Measurements from ENCODE around the gene MYZAP.
A peak's percentile ranks its signal among the peaks of the same experiment; 100 is the strongest.

Gene MYZAP

DNA sequence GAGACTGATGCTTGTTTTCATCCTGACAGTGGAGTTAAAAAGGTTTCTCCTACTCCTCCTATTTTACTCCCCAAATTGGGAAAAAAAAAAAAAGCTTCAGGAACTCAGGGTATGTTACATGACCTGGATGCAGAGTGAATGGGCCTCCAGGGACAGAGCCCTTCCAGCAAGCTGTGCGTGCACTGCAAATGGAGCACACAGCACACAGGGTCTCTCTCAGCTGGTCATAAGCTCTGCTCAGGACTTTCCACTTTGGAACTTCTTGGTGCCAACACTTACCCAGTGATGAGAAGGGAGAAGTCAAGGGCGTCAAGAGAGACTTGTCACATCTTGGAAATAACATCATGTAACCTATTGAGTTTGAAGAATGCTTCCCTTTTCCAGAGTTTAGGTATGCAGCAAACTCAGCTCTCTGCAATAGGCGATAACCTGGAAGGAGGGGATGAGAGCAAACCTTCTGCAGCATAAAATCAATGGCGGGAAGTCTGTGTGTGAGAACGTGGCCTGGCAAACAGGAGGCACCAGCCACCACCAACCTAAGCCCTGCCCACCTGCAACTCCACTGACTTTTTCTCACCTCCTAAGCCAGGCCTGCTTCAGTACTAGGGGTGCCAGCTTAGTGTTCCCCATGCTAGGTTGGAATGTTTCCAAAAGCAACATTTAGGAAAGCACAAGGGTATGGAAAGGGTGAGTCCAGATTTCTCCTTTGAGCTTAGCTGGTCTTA is 39.8 kb downstream of the MYZAP start:
- no peak for DNase-seq

DNA sequence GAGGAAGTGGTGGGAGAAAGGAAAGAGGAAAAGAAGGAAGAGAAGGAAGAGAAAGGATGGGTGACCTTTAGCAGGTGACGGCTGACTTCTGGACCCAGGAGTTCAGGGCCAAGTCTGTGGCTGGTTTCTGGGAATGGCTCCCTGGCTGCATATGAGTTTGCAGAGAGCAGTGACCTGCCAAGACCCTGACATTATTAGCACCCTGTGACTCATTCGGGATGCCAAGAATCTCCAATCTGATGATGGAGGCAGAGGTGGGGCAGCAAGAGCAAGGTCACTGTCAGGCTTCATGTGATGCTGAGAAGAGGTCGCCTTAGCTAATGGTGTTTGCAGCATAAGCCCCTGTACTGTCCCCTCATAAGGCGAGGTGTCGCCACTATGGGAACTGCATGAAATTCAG is 42.6 kb downstream of the MYZAP start:
- DNase-seq = no peak

DNA sequence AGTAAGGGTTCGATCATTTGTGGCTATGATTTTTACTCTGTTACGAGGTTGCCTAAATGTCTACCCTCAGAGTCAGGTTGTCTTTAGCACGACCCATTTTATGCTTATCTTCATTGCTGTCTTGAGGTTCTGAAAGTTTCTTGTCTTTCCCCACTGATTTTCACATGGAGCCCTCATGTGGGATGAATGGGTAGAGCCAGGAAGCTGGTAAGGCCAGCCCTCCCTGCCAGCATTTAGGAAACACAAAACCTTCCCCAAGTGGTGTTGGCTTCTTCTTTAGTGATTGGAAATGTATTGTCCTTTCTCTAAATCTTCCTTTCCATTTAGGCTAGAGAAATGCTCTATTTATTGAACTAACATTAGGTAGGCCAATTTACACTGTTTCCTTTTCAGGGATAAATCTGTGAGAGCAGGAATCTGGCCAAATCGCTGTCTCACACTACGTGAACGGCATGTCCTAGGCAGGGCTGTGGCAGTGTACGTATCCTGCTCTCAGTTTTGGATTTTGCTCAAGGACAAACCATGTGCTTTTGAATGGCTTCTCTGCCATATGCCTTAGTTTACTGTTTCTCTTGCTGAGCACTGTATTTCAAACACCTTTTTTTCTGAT is 43.7 kb downstream of the MYZAP start:
- no peak for DNase-seq

DNA sequence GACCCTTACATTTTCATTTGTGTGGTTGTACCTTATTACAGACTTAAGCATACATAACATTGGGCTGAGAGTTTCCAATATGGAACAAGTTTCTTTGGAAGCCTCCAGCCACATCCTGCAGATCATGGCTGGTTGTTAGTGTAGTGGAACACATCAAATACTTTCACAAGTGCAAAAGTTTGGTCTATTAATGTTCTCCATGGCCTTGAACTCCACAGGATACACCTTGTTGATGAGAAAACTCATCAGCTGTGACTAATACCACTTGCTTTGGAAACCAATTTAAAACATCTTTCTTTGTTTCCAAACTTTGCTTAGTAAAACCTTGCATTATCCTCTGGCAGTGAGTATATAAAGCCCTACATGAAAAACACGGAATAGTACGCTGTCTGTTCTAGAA is 46.1 kb downstream of the MYZAP start:
- no peak for DNase-seq

DNA sequence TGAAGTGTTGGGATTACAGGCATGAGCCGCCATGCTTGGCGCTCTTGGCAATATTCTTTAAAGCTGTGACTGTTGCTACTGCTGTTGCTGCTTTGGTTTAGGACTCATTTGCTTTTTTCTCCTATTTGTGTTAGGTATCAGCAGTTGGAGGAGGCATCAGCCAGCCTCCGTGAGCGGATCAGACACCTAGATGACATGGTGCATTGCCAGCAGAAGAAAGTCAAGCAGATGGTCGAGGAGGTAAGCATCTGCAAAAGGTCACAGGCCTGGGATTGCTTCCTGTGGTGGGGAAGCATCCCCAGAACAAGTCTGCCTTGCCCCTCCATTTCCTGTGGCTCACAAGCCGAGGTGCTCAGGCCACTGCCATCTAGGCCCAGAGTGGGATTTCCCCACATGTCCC is 47.6 kb downstream of the MYZAP start:
- DNase-seq = no peak

DNA sequence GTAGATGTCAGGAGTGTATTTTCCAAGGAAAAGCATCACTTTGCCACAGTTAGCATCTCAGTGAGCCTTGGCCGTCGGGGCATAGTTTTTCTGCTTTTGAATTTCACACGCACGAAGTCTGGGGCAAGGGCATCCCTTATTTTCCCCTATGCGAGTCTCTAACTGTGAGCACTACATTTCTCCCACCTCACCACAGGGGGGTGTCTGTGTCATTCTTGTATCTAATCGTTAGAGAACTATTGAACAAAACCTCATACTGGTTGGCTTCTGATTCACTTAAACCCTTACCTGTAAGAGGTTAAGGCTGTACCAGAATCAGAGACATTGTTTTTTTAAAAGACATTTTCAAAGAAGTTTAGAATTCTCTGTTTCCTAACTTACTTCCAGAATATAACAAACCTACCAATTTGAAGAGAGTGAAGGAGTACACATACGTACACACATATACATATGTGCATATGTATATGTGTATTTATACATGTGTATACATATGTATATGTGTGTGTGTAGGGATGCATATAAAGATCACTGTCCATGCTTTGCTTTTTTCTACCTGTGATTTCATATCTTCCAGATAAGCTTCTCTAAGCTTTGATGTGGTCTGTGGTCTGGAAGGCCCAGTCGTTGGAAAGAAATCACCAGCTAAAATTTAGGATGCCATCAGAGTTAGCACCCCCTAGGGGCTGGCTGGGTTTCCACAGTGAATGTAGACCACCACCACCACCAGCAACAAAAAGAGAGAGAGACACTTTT is 49.4 kb downstream of the MYZAP start:
- DNase-seq = peak; percentile 30

DNA sequence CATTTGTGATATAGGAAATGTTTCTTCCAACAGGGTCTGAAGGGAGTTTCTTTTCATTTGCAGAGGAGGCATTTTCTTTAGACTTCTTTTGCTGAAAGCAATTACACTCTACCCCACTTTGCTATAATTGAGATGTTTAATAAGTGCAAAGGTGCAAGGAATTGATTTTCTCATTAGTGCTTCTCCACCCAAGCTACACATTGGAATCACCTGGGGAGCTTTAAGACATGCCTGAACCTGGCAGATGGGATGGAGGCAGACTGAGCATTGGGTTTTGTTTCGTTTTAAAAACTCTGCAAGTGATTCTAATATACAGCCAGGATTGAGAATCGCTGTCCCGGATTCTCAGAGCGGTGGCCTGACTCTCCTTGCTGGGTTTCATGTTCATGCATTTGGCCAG is 52.1 kb downstream of the MYZAP start:
- no peak for DNase-seq

DNA sequence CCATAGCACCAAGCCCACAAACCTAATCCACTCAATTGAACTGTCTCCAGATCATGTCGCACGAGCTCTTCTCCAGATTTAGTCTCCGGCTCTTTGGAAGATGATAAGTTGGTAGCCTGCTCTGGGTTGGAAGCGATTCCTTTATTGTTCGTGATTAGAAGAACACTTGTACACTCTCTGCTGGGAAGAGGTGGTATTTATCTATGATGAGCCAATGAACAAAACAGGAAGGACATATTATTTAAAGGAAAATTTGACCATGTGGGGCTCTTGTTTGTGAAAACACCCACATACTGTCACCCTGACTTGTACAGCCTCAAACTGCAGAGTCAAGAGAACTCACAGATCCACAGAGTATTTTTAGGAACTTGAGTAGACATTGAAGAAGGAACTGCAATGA is 54.4 kb downstream of the MYZAP start:
- DNase-seq = no peak

DNA sequence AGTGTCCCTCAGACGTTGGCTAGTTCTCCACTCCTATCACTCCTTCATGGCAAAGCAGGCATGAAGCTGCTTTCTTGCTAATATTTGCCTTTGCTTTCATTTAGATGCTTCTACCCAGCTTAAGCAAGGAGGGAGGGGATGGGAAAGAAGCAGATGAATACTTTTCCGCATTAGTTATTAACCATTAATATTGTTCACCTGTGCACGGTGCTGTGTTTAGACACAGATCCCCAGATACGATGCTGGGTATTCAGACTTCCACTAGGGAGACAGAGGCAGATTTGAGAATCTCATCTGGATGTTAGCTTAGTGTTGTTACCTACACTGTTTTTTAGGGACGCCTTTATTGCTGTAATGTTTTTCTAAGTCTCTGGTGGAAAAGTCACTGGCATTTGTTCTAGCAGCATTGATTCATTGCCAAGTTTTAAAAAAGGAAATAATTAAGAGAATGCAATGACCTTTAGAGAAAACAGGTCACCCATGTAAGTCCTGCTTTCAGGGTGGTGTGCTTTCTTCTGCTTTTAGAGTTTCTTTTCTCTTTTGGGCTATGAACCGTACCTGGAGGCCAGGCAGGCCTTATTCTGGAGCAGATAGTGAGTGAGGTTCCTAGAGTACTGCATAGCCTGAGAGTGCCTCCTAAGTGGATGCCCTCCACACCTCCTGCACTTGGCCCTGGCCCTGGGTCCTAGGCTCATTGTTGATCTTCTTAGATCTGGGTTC is 55.5 kb downstream of the MYZAP start:
- DNase-seq = no peak

DNA sequence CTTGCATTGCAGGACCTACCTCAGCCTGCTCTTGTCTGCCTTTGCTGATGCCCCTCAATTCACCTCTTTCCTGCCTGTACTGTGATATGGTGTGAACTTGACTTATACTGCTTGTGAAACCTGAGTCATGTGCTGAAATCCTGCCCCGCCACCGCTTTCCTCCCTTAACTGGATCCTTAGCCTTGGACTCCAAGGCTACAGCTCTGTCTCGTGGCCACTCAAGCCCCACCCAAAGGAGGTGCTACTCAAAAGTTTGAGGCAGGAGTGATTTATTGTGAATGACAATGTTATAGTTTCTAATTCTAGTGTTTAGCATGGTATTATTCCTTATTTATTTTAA is 56.1 kb downstream of the MYZAP start:
- no peak for DNase-seq

DNA sequence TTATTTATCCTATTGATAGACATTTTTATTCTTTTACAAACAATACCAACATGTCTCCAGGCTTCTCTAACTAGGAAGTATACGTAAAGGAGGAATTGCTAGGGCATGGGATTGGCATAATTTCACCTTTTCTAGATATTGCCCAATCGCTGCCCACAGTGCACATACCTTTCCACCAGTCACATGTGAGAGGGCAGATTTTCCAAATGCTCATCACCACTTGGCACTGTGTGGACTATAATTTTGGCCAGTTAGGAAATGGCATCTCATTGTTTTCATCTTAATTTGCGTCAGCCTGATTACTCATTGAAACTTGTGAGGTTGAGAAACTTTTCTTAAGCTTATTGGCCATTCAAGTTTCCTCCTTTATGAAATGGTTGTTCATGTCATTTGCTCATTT is 57.4 kb downstream of the MYZAP start:
- no peak for DNase-seq

DNA sequence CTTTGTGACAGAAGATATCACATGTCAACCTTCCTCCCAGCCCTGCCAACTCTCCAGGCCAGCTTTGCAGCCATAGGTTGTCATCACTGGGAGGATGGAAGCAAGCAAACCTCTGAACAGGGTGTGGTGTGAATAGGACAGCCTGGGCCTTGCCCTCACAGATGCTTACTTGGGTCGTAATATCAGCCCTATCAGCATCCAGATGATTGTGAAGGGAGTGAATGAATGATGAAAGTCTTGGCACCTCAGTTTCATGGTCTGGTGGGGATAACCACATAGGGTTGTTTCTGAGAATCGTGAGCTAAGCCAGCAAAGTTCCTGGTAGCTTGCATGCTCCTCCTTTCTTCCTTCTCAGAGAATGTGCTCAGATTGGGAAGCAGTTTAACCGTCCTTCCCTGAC is 59.7 kb downstream of the MYZAP start:
- no peak for DNase-seq

DNA sequence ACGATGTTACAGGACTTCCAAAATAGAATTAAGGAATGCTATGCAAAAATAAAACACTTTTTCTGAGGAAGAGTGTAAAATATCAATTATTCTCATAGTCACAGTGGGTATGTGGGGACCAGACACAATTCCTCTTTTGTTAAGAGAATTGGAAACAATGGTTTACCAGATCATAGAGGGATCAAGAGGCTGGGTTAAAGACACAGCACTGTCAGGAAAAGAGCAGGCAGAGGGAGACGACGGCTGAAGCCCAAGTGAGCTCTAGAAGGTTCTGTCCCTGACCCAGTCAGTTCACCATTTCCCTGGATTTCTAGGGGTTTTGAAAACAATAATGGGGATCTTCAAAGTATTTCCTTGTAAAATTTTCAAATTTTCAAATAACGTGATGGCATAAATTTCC is 60.8 kb downstream of the MYZAP start:
- no peak for DNase-seq

DNA sequence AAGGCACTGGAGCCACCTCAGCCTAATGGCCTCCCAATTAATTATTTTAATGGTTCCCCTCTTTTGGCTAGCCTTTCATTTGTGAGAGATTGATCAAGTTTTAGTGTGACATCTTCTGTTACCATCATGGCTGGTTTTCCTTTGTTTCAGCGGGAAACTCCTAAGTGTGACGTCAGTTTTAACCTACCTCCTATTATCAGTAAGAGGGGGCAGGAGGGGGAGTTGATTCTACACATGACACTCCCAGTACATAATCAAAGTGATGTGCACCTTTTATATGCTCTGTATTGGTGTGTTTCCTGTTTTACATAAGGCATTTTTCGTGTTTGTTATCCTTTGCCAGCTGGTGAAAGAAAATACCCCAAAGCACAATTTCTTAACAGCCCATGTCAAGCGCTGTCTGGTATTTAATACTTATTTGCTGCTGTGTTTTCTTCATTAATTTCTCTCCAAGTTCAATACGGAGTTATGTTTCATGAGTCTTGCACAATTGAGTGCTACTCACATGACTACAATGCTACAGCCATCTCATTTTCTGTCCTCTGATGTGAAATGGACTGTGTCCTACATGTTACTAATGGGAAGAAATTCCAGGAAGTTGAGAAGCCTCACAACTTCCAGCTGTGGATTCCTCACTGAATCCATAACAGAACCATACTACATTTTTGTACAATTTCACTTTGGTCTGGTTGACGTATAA is 62.6 kb downstream of the MYZAP start:
- no peak for DNase-seq

DNA sequence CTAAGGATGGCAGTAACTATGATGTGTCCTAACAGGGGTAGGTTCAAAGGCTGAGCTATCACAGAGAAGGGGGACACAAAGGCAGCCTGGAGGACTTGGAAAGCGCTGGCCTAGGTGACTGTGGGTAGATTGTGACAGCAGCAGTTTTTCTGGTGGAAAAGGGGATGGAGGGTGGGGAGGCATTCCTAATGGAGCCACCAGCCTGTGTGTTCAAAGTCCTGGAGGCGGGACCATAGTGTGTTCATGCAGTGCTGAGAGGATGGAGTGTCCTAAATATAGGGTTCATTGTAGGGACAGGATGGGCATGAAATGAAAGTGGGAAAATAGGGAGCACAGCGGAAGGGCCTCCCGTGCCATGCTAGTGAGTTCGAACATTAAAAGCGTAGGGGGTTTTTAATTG is 63.3 kb downstream of the MYZAP start:
- no peak for DNase-seq

DNA sequence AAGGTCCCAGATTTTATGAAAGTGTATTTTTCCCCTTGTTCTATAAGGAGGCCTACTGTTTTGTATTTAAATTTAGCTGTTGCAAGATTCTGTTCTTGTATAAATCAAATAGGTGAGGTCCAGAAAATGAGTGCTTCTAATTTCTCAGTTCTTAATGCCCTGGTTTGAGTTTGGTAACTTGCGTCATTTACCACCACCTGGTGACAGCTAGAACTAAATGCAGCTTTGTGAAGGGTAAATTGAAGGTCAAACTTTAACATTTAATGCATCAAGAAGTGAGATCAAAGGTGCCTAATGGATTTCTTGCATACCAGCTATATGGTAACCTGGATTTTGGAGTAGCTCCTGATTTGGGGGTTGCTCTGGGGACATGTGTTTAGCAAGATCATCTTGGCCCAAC is 64.1 kb downstream of the MYZAP start:
- no peak for DNase-seq

DNA sequence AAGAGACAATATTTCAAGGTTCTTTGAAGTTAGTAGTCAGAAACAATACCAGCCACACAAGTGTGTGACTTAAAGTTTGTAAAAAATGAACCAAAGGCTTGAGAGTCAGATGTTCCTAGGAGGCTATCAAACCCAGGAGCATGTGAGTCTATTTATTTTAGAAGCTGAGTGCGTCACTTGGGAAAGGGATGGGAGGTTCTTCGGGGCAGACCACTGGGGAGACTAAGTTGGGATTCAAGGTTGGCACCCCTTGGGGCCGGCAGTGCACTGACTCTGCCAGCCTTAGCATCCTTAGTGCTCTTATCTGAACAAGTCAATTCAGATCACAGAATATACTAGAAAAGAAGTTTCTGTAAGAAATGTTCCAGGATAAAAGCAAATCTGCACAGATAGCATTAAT is 64.7 kb downstream of the MYZAP start:
- DNase-seq = no peak

DNA sequence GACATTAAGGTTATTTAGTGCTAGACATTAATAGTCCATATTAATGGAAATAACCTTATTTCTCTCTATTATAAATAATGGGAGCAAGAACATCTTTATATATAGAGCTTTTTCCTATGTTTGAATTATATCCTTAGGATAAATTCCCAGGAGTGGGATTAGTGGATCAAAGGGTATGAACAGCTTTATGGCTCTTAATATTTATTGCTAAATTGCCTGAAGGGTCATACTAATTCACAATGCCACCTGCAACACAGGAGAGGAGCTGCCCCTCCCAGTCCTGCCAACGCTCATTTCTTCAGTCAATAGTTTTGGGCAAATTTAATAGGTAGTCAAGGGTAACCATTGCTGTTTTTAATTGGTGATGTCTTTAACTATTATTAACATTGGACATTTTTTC is 65.9 kb downstream of the MYZAP start:
- no peak for DNase-seq

DNA sequence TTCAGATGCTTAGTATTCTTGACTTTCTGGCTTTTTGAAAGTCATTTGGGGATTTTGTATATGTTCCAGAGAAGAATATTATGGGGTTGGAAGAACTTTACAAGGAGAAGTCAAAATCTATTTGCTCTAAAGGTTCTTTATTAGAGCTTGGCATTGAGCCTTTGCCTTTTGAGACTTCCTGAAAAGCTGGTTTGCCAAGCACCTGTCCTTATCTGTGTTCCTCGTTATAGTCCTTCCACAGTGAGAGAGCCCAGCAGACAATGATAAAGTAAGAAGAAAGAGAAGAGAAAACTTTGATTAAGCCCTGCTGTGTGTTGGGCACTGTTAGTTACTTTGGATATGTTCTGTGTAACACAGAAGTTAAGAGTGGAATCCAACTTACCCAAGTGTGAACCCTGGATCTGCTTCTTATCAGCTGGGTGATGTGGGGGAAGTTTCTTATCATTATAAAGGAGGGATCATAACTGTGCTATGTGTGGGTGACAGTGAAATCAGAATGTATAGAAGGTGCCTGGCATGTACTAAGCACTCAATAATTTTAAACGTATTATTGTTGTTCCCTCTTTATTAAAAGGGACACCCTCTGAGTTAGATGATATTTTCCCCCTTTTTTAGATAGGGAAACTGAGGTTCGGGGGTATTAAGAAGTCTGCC is 70.5 kb downstream of the MYZAP start:
- no peak for DNase-seq

DNA sequence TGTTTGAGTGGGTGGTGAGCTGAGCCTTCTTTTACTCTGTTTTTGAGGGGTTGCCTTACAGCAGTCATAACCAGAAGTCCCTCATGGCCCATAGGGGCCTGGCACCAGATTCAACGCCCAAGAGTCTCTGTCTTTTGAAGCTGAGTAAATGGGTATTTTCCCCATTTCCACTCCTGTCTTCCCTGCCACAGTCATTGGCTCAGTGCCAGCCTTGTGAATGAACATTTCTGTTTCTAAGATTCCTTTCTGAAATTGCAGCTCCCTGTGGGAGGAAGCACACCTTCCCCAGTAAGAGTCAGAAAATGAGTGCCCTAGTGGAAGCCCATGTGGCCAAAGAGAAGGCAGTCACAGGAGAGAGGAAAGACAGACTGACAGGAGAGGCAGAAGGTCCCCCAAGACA is 71.1 kb downstream of the MYZAP start:
- DNase-seq = no peak

DNA sequence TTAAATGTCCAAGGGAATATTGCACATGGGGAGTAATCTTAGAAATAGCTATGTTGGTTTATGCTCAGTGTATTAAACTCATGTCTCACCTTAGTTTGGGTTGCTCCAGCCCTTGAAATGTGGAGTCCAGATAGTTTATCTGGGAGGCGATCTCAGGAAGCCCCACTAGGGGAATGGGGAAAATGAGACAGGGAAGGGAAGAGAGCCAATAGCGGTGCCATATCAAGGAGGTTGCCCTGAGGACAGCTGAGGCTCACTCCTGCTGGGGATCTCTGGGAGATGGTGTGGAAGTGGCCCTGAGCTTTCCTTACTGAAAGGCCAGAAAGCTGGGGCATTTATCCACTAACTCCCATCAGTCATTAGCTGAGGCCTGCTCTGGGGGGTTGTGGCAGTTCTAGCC is 71.6 kb downstream of the MYZAP start:
- DNase-seq = no peak

DNA sequence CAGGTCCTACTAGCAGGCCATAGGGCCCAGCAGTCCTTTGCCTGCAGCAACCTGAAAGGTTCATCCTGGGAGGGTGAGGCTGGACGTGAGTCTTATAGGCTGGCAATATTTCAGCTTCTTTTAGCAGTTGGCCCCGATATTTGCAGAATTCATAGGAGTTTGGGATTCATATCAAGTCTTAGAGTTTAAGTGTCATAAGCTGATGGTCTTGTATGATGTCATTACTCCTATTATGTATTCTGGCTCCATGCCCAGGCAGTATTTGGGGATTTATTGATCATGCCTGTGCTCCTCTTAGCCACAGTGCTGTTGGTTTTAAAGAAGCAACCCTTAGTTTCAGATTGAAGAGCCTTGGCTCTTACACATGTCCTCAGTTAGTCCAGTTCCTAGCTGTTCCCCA is 73.5 kb downstream of the MYZAP start:
- DNase-seq = no peak

DNA sequence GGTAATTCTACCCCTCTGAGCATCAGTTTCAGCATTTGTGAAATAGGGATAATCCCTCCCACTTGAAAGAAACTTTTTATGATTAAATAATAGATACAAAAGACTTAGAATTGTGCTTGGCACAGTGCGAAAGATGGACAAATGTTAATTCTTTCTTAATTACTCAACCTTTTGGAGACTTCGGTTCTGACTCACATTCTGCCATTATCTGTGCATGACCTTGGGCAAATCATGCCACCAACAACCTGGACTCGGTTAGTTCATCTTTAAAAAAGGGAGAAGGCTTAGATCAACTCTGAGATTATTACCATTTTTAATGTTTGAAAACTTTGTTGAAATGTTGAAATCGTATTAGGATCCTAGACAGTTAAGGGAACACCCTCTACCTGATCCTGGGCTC is 74.2 kb downstream of the MYZAP start:
- DNase-seq = no peak
